ENCODE results near the gene DENND10. TPM values are rescaled to one million over a fixed set of nuclear protein-coding genes. Genes with fewer than 3 reads are reported as not detected.
A peak's percentile ranks its signal among the peaks of the same experiment; 100 is the strongest.

Gene DENND10
- total RNA-seq, 4 donors from 2014 or later: 25.7 to 59.5 (median 43.7) TPM

- Histone ChIP-seq H3K27ac (peak overlapping the region; percentile 26 to 66 (median 50)), H3K27me3 (no peaks in the 10 kb centered on the region), H3K9me3 (no peaks in the 10 kb centered on the region), H3K36me3 (peaks cover 8 to 83% of the 10 kb centered on the region in 2 donors), H3K4me1 (peaks cover 0 to 8% of the 10 kb centered on the region in 2 donors), H3K4me3 (no peak overlapping the region)
- DNase-seq (peak in 1 of 2 donors; percentile 65), ATAC-seq (peak in 1 of 2 donors; percentile 92)
- intact Hi-C loops (cut with DNase I; ENCODE audit: low total_unique reads) (no loop called here), in situ Hi-C loops (cut with MboI; ENCODE audit: low sequenced_read_pairs in 4 of 4) (loop anchor here in 1 of 4 donors (25.0 kb wide), 1 partner anchor 709 kb away; the partner anchor contains the start of gene MCMBP)
- TF ChIP-seq CTCF (IDR thresholded peaks at IDR 0.05 in 4 of 5, conservative IDR thresholded peaks at IDR 0.05 in 1 of 5): no peak
- no peak for TF ChIP-seq POLR2A (IDR thresholded peaks at IDR 0.05)
These were observed 49.1 kb downstream of the DENND10 start for GRCh38 chr10:119153041-119153440.

- DNase-seq (no peak), ATAC-seq (no peak)
- H3K9me3 ChIP-seq: no peaks in the 10 kb centered on the region
- no peak overlapping the region for H3K4me3 ChIP-seq
- intact Hi-C loops (cut with DNase I; ENCODE audit: low total_unique reads): no loop called here
- H3K27me3 ChIP-seq: no peaks in the 10 kb centered on the region
- in situ Hi-C loops (cut with MboI; ENCODE audit: low sequenced_read_pairs in 4 of 4): loop anchor here in 1 of 4 donors (25.0 kb wide), 1 partner anchor 709 kb away; the partner anchor contains the start of gene MCMBP
- peaks cover 0 to 8% of the 10 kb centered on the region in 2 donors for H3K4me1 ChIP-seq
- H3K27ac ChIP-seq: peak overlapping the region; percentile 22 to 66 (median 50)
- H3K36me3 ChIP-seq: peaks cover 8 to 90% of the 10 kb centered on the region in 2 donors
- TF ChIP-seq POLR2A (IDR thresholded peaks at IDR 0.05) (no peak), CTCF (IDR thresholded peaks at IDR 0.05 in 4 of 5, conservative IDR thresholded peaks at IDR 0.05 in 1 of 5) (no peak)
These were observed 49.7 kb downstream of the DENND10 start for GRCh38 chr10:119153661-119154060.

- Histone ChIP-seq H3K4me1 (peaks cover 6 to 13% of the 10 kb centered on the region in 2 donors), H3K4me3 (no peak overlapping the region), H3K27ac (no peak overlapping the region), H3K27me3 (no peaks in the 10 kb centered on the region), H3K9me3 (no peaks in the 10 kb centered on the region), H3K36me3 (peaks cover 8 to 63% of the 10 kb centered on the region in 2 donors)
- intact Hi-C loops (cut with DNase I; ENCODE audit: low total_unique reads): no loop called here
- DNase-seq (no peak), ATAC-seq (no peak)
- in situ Hi-C loops (cut with MboI; ENCODE audit: low sequenced_read_pairs in 4 of 4): loop anchor here in 1 of 4 donors (25.0 kb wide), 1 partner anchor 703 kb away; the partner anchor contains the start of gene MCMBP
- TF ChIP-seq CTCF (IDR thresholded peaks at IDR 0.05 in 4 of 5, conservative IDR thresholded peaks at IDR 0.05 in 1 of 5): no peak
- no peak for TF ChIP-seq POLR2A (IDR thresholded peaks at IDR 0.05)
These were observed 55.4 kb downstream of the DENND10 start for GRCh38 chr10:119159332-119159731.

GRCh38 chr10:119161680-119162451 lies 58.0 kb downstream of the DENND10 start:
- peaks cover 7 to 39% of the 10 kb centered on the region in 2 donors for H3K36me3 ChIP-seq
- H3K27me3 ChIP-seq: no peaks in the 10 kb centered on the region
- H3K4me3 ChIP-seq: no peak overlapping the region
- no peaks in the 10 kb centered on the region for H3K9me3 ChIP-seq
- ATAC-seq: no peak
- H3K27ac ChIP-seq: peak overlapping the region; percentile 8 to 39 (median 18)
- intact Hi-C loops (cut with DNase I; ENCODE audit: low total_unique reads): no loop called here
- TF ChIP-seq CTCF (IDR thresholded peaks at IDR 0.05 in 4 of 5, conservative IDR thresholded peaks at IDR 0.05 in 1 of 5): no peak
- no peak for TF ChIP-seq POLR2A (IDR thresholded peaks at IDR 0.05)
- peaks cover 17 to 29% of the 10 kb centered on the region in 2 donors for H3K4me1 ChIP-seq
- DNase-seq: no peak
- in situ Hi-C loops (cut with MboI; ENCODE audit: low sequenced_read_pairs in 4 of 4): loop anchor here in 1 of 4 donors (25.0 kb wide), 1 partner anchor 700 kb away; the partner anchor contains the start of gene MCMBP

All from gastrocnemius medialis (tissue), 4 donors.